Caco-2 (cell line): ENCODE results near the gene CAMK1D. TPM values are rescaled to one million over a fixed set of nuclear protein-coding genes. Genes with fewer than 3 reads are reported as not detected.

Experiments
- BruUV-seq: library from RNA; stranded (reverse); fragments of 400-500 nt; replicated peaks from 2 replicates; lab custom pipeline; 2021; lab: Mats Ljungman, UMichigan
- CTCF ChIA-PET: fragments of 300-600 bp; sonication (Branson Sonifier 250); formaldehyde crosslinking; loops from one replicate; lab custom pipeline; 2022; ENCODE audit warnings: antibody characterized with exemption; lab: Charles Lee
- POLR2A ChIA-PET: fragments of 300-600 bp; sonication (Branson Sonifier 250); formaldehyde crosslinking; loops from one replicate; lab custom pipeline; 2022; ENCODE audit warnings: antibody characterized with exemption; lab: Charles Lee
- DNase-seq, 2 experiments: peaks; one replicate each; pipeline versions ENCODE4 v3.0.0 to v3.0.0-alpha.2; 2020 to 2022
- H3K27me3 ChIP-seq: replicated peaks from 2 replicates; pipeline ENCODE4 v1.6.0; 2011; ENCODE audit warnings: low read length; ENCODE audit not compliant: control insufficient read depth, insufficient read depth
- H3K36me3 ChIP-seq: 2 replicates; pipeline ENCODE4 v1.5.1; 2011; ENCODE audit warnings: low read length; ENCODE audit not compliant: control insufficient read depth, insufficient read depth
- H3K4me1 ChIP-seq: fragments of 250-450 bp; sonication (Bioruptor Pico); 2 replicates; pipeline ENCODE4 v1.5.1; 2020; ENCODE audit warnings: mild to moderate bottlenecking
- H3K4me3 ChIP-seq: 2 replicates; pipeline ENCODE4 v1.5.1; 2011; ENCODE audit warnings: low read depth, mild to moderate bottlenecking, control low read depth, low read length
- H3K9me3 ChIP-seq: fragments of 250-450 bp; sonication (Bioruptor Pico); 2 replicates; pipeline ENCODE4 v1.5.1; 2020; ENCODE audit warnings: mild to moderate bottlenecking, moderate library complexity
- H3K27ac Mint-ChIP-seq: one replicate; pipeline ENCODE4 v1.8.0; 2022; ENCODE audit warnings: mixed read lengths; ENCODE audit not compliant: unreplicated experiment
- H3K27me3 Mint-ChIP-seq: one replicate; pipeline ENCODE4 v1.8.0; 2022; ENCODE audit warnings: mixed read lengths; ENCODE audit not compliant: insufficient read depth, unreplicated experiment
- H3K36me3 Mint-ChIP-seq: one replicate; pipeline ENCODE4 v1.8.0; 2022; ENCODE audit warnings: mild to moderate bottlenecking, mixed read lengths; ENCODE audit not compliant: insufficient read depth, unreplicated experiment
- H3K4me1 Mint-ChIP-seq: one replicate; pipeline ENCODE4 v1.8.0; 2022; ENCODE audit warnings: low read depth, mixed read lengths; ENCODE audit not compliant: unreplicated experiment
- H3K4me3 Mint-ChIP-seq: one replicate; pipeline ENCODE4 v1.8.0; 2022; ENCODE audit warnings: mild to moderate bottlenecking, moderate library complexity, mixed read lengths; ENCODE audit not compliant: unreplicated experiment
- H3K9me3 Mint-ChIP-seq: one replicate; pipeline ENCODE4 v1.8.0; 2022; ENCODE audit warnings: mixed read lengths; ENCODE audit not compliant: unreplicated experiment
- intact Hi-C: fragments of 100-400 bp; cut with micrococcal nuclease; formaldehyde crosslinking; loops from one replicate; pipeline ENCODE4 v1.10.0; 2022; ENCODE audit not compliant: unreplicated experiment
- total RNA-seq: library from RNA; stranded (reverse); gene quantifications from 2 replicates; pipeline ENCODE4 v1.2.3, GENCODE V29; 2022
- TF ChIP-seq, protein P1 (sequence below), 2 experiments: fragments of 200-600 bp in 1 of 2; IDR thresholded peaks; 1 replicate in 1 of 2; 2 replicates in 1 of 2; pipeline versions ENCODE4 v1.5.1 to v1.8.0; 2011 to 2022; ENCODE audit warnings: antibody characterized with exemption in 1 of 2, control low read depth in 1 of 2, inconsistent platforms in 1 of 2, low read depth in 1 of 2, low read length in 1 of 2, mild to moderate bottlenecking in 1 of 2, moderate library complexity in 1 of 2; ENCODE audit not compliant: insufficient read depth in 1 of 2, severe bottlenecking in 1 of 2, unreplicated experiment in 1 of 2

CAMK1D gene
- total RNA-seq, 1 experiment from 2014 or later = 10.9 TPM

DNA sequence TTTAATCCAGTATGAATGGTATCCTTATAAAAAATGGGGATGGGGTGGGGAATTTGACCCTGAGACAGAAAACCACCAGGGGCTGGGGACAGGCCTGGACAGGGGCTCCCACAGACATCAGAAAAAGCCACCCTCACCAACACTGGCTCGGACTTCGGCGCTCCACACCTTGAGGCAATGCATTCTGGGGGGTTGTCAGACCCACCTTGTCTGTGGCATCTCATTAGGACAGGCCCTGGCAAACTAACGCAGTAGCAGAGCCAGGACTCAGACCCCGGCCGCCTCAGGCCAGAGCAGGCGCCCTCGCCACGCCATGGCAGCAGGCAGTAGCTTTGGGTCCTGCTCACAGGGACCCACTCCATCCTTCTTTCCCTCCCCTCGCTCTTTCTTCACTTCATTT lies 492.1 kb downstream of the CAMK1D start:
- Histone ChIP-seq H3K27me3 (no peaks in the 10 kb centered on the region), H3K4me3 (no peak overlapping the region), H3K4me1 (peaks cover 12% of the 10 kb centered on the region), H3K36me3 (no peaks in the 10 kb centered on the region), H3K9me3 (no peaks in the 10 kb centered on the region)
- H3K4me3 Mint-ChIP-seq = no peak overlapping the region
- intact Hi-C loops = no loop called here
- no peak overlapping the region for H3K27ac Mint-ChIP-seq
- no peaks in the 10 kb centered on the region for H3K9me3 Mint-ChIP-seq
- no peaks in the 10 kb centered on the region for H3K36me3 Mint-ChIP-seq
- CTCF ChIA-PET = no interaction called here
- POLR2A ChIA-PET = no interaction called here
- no peak for DNase-seq
- H3K4me1 Mint-ChIP-seq = peaks cover 9% of the 10 kb centered on the region
- no peaks in the 10 kb centered on the region for H3K27me3 Mint-ChIP-seq
- BruUV-seq = no TSS peak
- TF ChIP-seq, protein P1, sequence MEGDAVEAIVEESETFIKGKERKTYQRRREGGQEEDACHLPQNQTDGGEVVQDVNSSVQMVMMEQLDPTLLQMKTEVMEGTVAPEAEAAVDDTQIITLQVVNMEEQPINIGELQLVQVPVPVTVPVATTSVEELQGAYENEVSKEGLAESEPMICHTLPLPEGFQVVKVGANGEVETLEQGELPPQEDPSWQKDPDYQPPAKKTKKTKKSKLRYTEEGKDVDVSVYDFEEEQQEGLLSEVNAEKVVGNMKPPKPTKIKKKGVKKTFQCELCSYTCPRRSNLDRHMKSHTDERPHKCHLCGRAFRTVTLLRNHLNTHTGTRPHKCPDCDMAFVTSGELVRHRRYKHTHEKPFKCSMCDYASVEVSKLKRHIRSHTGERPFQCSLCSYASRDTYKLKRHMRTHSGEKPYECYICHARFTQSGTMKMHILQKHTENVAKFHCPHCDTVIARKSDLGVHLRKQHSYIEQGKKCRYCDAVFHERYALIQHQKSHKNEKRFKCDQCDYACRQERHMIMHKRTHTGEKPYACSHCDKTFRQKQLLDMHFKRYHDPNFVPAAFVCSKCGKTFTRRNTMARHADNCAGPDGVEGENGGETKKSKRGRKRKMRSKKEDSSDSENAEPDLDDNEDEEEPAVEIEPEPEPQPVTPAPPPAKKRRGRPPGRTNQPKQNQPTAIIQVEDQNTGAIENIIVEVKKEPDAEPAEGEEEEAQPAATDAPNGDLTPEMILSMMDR (IDR thresholded peaks at IDR 0.05; ENCODE audit: insufficient read depth in 1 of 2, low read depth in 1 of 2, low read length in 1 of 2, severe bottlenecking in 1 of 2, unreplicated experiment in 1 of 2) = no peak

DNA sequence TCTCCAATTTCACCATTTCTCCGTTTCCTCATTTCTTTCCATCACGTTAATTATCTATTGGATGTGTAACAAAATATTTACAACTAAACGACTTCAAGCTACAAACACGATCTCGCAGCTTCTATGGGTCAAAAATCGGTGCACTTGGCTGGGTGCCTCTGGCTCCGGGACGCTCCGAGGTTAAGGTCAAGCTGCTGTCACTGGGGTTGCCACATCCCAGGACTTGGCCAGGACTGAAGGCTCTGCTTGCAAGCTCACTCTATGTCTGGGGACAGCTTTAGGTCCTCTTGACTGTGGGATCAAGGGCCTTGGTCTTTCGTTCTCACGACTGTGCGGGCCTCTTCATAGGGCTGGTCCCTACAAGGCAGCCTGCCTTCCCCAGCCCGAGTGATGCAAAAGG lies 492.5 kb downstream of the CAMK1D start:
- H3K4me1 Mint-ChIP-seq = peaks cover 9% of the 10 kb centered on the region
- no peaks in the 10 kb centered on the region for H3K36me3 Mint-ChIP-seq
- TF ChIP-seq, protein P1 (IDR thresholded peaks at IDR 0.05; ENCODE audit: insufficient read depth in 1 of 2, low read depth in 1 of 2, low read length in 1 of 2, severe bottlenecking in 1 of 2, unreplicated experiment in 1 of 2) = no peak
- no peak overlapping the region for H3K4me3 Mint-ChIP-seq
- no peaks in the 10 kb centered on the region for H3K36me3 ChIP-seq
- H3K4me1 ChIP-seq = peaks cover 12% of the 10 kb centered on the region
- no peaks in the 10 kb centered on the region for H3K9me3 ChIP-seq
- ChIA-PET CTCF (no interaction called here), POLR2A (no interaction called here)
- DNase-seq = no peak
- intact Hi-C loops = no loop called here
- BruUV-seq = no TSS peak
- no peak overlapping the region for H3K4me3 ChIP-seq
- H3K27ac Mint-ChIP-seq = no peak overlapping the region
- H3K27me3 Mint-ChIP-seq = no peaks in the 10 kb centered on the region
- H3K27me3 ChIP-seq = no peaks in the 10 kb centered on the region
- H3K9me3 Mint-ChIP-seq = no peaks in the 10 kb centered on the region

- peaks cover 9% of the 10 kb centered on the region for H3K4me1 Mint-ChIP-seq
- no peaks in the 10 kb centered on the region for H3K27me3 Mint-ChIP-seq
- TF ChIP-seq, protein P1 (IDR thresholded peaks at IDR 0.05; ENCODE audit: insufficient read depth in 1 of 2, low read depth in 1 of 2, low read length in 1 of 2, severe bottlenecking in 1 of 2, unreplicated experiment in 1 of 2) = no peak
- no peaks in the 10 kb centered on the region for H3K9me3 Mint-ChIP-seq
- ChIA-PET POLR2A (no interaction called here), CTCF (no interaction called here)
- no peak for DNase-seq
- no peaks in the 10 kb centered on the region for H3K36me3 Mint-ChIP-seq
- intact Hi-C loops = no loop called here
- no peak overlapping the region for H3K27ac Mint-ChIP-seq
- H3K4me3 ChIP-seq = no peak overlapping the region
- no peaks in the 10 kb centered on the region for H3K9me3 ChIP-seq
- H3K4me1 ChIP-seq = peaks cover 12% of the 10 kb centered on the region
- H3K4me3 Mint-ChIP-seq = no peak overlapping the region
- no peaks in the 10 kb centered on the region for H3K27me3 ChIP-seq
- H3K36me3 ChIP-seq = no peaks in the 10 kb centered on the region
- BruUV-seq = no TSS peak
These were observed 493.0 kb downstream of the CAMK1D start for GRCh38 chr10:12842310-12842709.
